ENCODE data around the gene LYRM9.
"Not testable (repeated sequence)": the region's sequence is repeated elsewhere in the genome, so short reads cannot be mapped to it uniquely, and the experiment has no call there.

The LYRM9 gene

GRCh38 chr17:27873746-27874145 is 19.4 kb downstream of the LYRM9 start:
- DNase-seq (ENCODE audit: low spot score): no peak

- DNase-seq (ENCODE audit: low spot score): no peak
These were observed 20.0 kb downstream of the LYRM9 start for GRCh38 chr17:27873211-27873610.

GRCh38 chr17:27872776-27873175 is 20.4 kb downstream of the LYRM9 start:
- DNase-seq (ENCODE audit: low spot score): no peak

GRCh38 chr17:27871407-27871806 is 21.8 kb downstream of the LYRM9 start:
- DNase-seq (ENCODE audit: low spot score): no peak

- DNase-seq (ENCODE audit: low spot score): no peak
These were observed 22.8 kb downstream of the LYRM9 start for GRCh38 chr17:27870345-27870744.

GRCh38 chr17:27868565-27868964 is 24.6 kb downstream of the LYRM9 start:
- DNase-seq (ENCODE audit: low spot score): no peak

GRCh38 chr17:27862840-27863239 is 30.3 kb downstream of the LYRM9 start:
- no peak for DNase-seq (ENCODE audit: low spot score)

GRCh38 chr17:27862004-27862403 is 31.2 kb downstream of the LYRM9 start:
- DNase-seq (ENCODE audit: low spot score): no peak

GRCh38 chr17:27860971-27861664 is 32.0 kb downstream of the LYRM9 start:
- DNase-seq (ENCODE audit: low spot score): no peak

- no peak for DNase-seq (ENCODE audit: low spot score)
These were observed 34.4 kb downstream of the LYRM9 start for GRCh38 chr17:27858621-27859305.

GRCh38 chr17:27856676-27857432 is 36.3 kb downstream of the LYRM9 start:
- DNase-seq (ENCODE audit: low spot score): no peak

- DNase-seq (ENCODE audit: low spot score): no peak
These were observed 37.7 kb downstream of the LYRM9 start for GRCh38 chr17:27855454-27855853.

GRCh38 chr17:27854163-27854562 is 39.0 kb downstream of the LYRM9 start:
- no peak for DNase-seq (ENCODE audit: low spot score)

- no peak for DNase-seq (ENCODE audit: low spot score)
These were observed 40.1 kb downstream of the LYRM9 start for GRCh38 chr17:27853091-27853490.

- DNase-seq (ENCODE audit: low spot score): no peak
These were observed 43.5 kb downstream of the LYRM9 start for GRCh38 chr17:27849474-27850185.

- DNase-seq (ENCODE audit: low spot score): no peak
These were observed 44.2 kb downstream of the LYRM9 start for GRCh38 chr17:27848931-27849330.

- DNase-seq (ENCODE audit: low spot score): not testable (repeated sequence)
These were observed 46.3 kb downstream of the LYRM9 start for GRCh38 chr17:27846808-27847307.

- DNase-seq (ENCODE audit: low spot score): no peak
These were observed 47.0 kb downstream of the LYRM9 start for GRCh38 chr17:27846042-27846655.

- DNase-seq (ENCODE audit: low spot score): no peak
These were observed 47.7 kb downstream of the LYRM9 start for GRCh38 chr17:27845264-27846041.

GRCh38 chr17:27840688-27841087 is 52.5 kb downstream of the LYRM9 start:
- no peak for DNase-seq (ENCODE audit: low spot score)

GRCh38 chr17:27840406-27840678 is 52.8 kb downstream of the LYRM9 start:
- not testable (repeated sequence) for DNase-seq (ENCODE audit: low spot score)
